Measurements from ENCODE around the gene SDHAF4. TPM values are rescaled to one million over a fixed set of nuclear protein-coding genes. Genes with fewer than 3 reads are reported as not detected.

SDHAF4 gene
- total and polyA plus RNA-seq, 2 donors (not counting 3 experiments of a cell fraction or from before 2014, with no cell fraction given) = 3.6 to 8.6 TPM

DNA sequence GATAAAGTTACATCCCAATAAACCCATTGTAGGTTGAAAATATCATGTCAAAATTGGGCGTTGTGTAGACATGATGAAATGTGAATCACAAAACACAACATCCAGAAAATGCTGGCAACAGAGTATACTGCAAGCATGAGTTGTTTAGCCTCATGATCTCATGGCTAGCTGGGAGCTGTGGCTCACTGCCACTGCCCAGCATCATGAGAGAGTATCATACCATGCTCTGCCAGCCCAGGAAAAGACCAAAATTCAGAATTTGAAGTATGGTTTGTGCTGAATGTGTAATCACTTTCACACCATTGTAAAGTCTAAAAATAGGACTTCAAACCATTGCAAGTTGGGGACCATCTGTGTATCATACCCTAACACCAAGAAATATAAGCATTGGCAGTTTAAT, 55.7 kb downstream of the SDHAF4 start:
- H3K27me3 ChIP-seq (ENCODE audit: control insufficient read depth in 2 of 2, insufficient read depth in 2 of 2, low read length in 2 of 2) = no peaks in the 10 kb centered on the region
- DNase-seq (ENCODE audit: low read depth, low spot score) = no peak
- no peaks in the 10 kb centered on the region for H3K9me3 ChIP-seq (replicated peaks; ENCODE audit: control insufficient read depth, insufficient read depth, low read length)
- no peaks in the 10 kb centered on the region for H3K9me1 ChIP-seq (replicated peaks; ENCODE audit: control insufficient read depth, extremely low read depth, insufficient read depth, low read length)
- H2AFZ ChIP-seq (ENCODE audit: low read depth, low read length) = no peak overlapping the region
- no peak overlapping the region for H3K9ac ChIP-seq (replicated peaks; ENCODE audit: extremely low read depth, insufficient read depth, low read length)
- H3K27ac ChIP-seq (ENCODE audit: insufficient read depth, low read depth, low read length) = no peak overlapping the region
- dilution Hi-C loops (cut with MboI; ENCODE audit: extremely low pct_ligation_motif_present, low sequenced_read_pairs) = no loop called here
- ChIA-PET POLR2A (no interaction called here), CTCF (interaction anchor here (1.2 kb wide), 1 partner anchor 27 kb away, joined by 3 read pairs; no protein-coding TSS in a partner anchor)
- no peaks in the 10 kb centered on the region for H3K36me3 ChIP-seq (ENCODE audit: control insufficient read depth in 2 of 2, extremely low read depth in 1 of 2, insufficient read depth in 2 of 2, low read length in 2 of 2)
- TF ChIP-seq EZH2 (IDR thresholded peaks at IDR 0.05; ENCODE audit: borderline replicate concordance, low read depth, low read length, severe bottlenecking) (no peak), CTCF (IDR thresholded peaks at IDR 0.05; ENCODE audit: extremely low read depth in 1 of 2, insufficient read depth in 1 of 2, low read depth in 1 of 2, low read length in 2 of 2) (no peak), GATA2 (IDR thresholded peaks at IDR 0.05; ENCODE audit: insufficient read depth, insufficient read length, low read depth, low read length) (no peak), POLR2A (IDR thresholded peaks at IDR 0.05; ENCODE audit: low read depth, low read length) (no peak), MYC (IDR thresholded peaks at IDR 0.05; ENCODE audit: low read depth, low read length) (no peak), JUN (IDR thresholded peaks at IDR 0.05; ENCODE audit: borderline replicate concordance, insufficient read depth, insufficient read length, low read depth) (no peak), POLR2AphosphoS5 (IDR thresholded peaks at IDR 0.05; ENCODE audit: insufficient read depth, low read depth, low read length) (no peak), FOS (IDR thresholded peaks at IDR 0.05; ENCODE audit: borderline replicate concordance, insufficient read depth, low read length) (no peak)
- TF ChIP-seq, protein P1, sequence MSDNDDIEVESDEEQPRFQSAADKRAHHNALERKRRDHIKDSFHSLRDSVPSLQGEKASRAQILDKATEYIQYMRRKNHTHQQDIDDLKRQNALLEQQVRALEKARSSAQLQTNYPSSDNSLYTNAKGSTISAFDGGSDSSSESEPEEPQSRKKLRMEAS (IDR thresholded peaks at IDR 0.05; ENCODE audit: insufficient read depth, insufficient read length) = no peak
- H3K4me2 ChIP-seq (ENCODE audit: insufficient read depth, low read length) = no peak overlapping the region
- FAIRE-seq = no peak
- BruUV-seq (replicated peaks) = no TSS peak
- intact Hi-C loops (cut with micrococcal nuclease) = no loop called here
- no peaks in the 10 kb centered on the region for H3K4me1 ChIP-seq (ENCODE audit: control insufficient read depth, extremely low read depth, insufficient read depth, low read length)
- H3K4me3 ChIP-seq (replicated peaks in 1 of 3; ENCODE audit: insufficient read depth in 1 of 3, low read depth in 1 of 3, low read length in 3 of 3) = no peak overlapping the region
- H4K20me1 ChIP-seq (replicated peaks; ENCODE audit: control insufficient read depth, extremely low read depth, insufficient read depth, low read length) = no peaks in the 10 kb centered on the region
- no peaks in the 10 kb centered on the region for H3K79me2 ChIP-seq (ENCODE audit: control insufficient read depth, insufficient read depth, low read length)

Data from endothelial cell of umbilical vein (primary cell).